Esophagus squamous epithelium (tissue), 5 donors: ENCODE measurements around the gene ERC1. TPM values are rescaled to one million over a fixed set of nuclear protein-coding genes. Genes with fewer than 3 reads are reported as not detected.

Experiments used
- DNase-seq: peaks from one replicate; lab custom pipeline; 2025; lab: John Stamatoyannopoulos, UW
- H3K27ac ChIP-seq, 4 donors: fragments of 200-600 bp; sonication (generic); one replicate each; pipeline ENCODE4 v1.5.1; 2016 to 2019; ENCODE audit warnings: mild to moderate bottlenecking in 1 of 4
- H3K27me3 ChIP-seq, 4 donors: fragments of 200-600 bp; sonication (generic); 1 replicate in 3 of 4; 2 replicates in 1 of 4; pipeline versions ENCODE4 v1.5.1 to v1.6.0; 2017 to 2021; ENCODE audit warnings: antibody characterized with exemption in 1 of 4
- H3K36me3 ChIP-seq, 3 donors: fragments of 200-600 bp; sonication (generic); one replicate each; pipeline ENCODE4 v1.5.1; 2016 to 2019
- H3K4me1 ChIP-seq, 3 donors: fragments of 200-600 bp; sonication (generic); one replicate each; pipeline ENCODE4 v1.5.1; 2017 to 2019
- H3K4me3 ChIP-seq, 4 donors: fragments of 200-600 bp; sonication (generic); 1 replicate in 3 of 4; 2 replicates in 1 of 4; pipeline ENCODE4 v1.5.1; 2016 to 2019; ENCODE audit warnings: mild to moderate bottlenecking in 2 of 4, moderate library complexity in 1 of 4
- H3K9me3 ChIP-seq, 3 donors: fragments of 200-600 bp; sonication (generic); one replicate each; pipeline ENCODE4 v1.5.1; 2016 to 2019
- CTCF ChIP-seq, 6 experiments: fragments of 450-650 bp in 4 of 6; fragments of 200-600 bp in 2 of 6; sonication (generic) in 2 of 6; IDR thresholded peaks; one replicate each; pipeline ENCODE4 v1.5.1; 2016 to 2019; ENCODE audit warnings: antibody characterized with exemption in 6 of 6, mild to moderate bottlenecking in 4 of 6, moderate library complexity in 4 of 6
- POLR2A ChIP-seq, 4 donors: fragments of 450-650 bp; IDR thresholded peaks; one replicate each; pipeline ENCODE4 v1.6.1; 2017; ENCODE audit warnings: antibody characterized with exemption in 4 of 4, mild to moderate bottlenecking in 4 of 4, moderate library complexity in 3 of 4
- WGBS, 2 donors: methylation state at CpG; one replicate each; pipeline ENCODE4 v1.1.5; 2018; 5-methylcytosine and 5-hydroxymethylcytosine counted together
- intact Hi-C: fragments of 100-400 bp; cut with DNase I; formaldehyde crosslinking; loops from one replicate; pipeline ENCODE4 v1.15.0; 2022
- total RNA-seq, 4 donors: library from RNA; depleted of rRNA; stranded (reverse); fragments of >200 nt; gene quantifications; one replicate each; pipeline ENCODE4 v1.1.0, GENCODE V29; 2016
- donor health status: DM: yes; HTN: yes; CAD: no.

Gene ERC1
- total RNA-seq, 4 donors from 2014 or later = 19.0 to 50.7 (median 37.5) TPM

- Histone ChIP-seq H3K27me3 (no peaks in the 10 kb centered on the region), H3K27ac (no peak overlapping the region), H3K4me1 (peaks cover 0 to 28% (median 0%) of the 10 kb centered on the region in 3 donors), H3K9me3 (no peaks in the 10 kb centered on the region), H3K4me3 (no peak overlapping the region), H3K36me3 (no peaks in the 10 kb centered on the region)
- DNase-seq = no peak
- 69 to 75% methylated on average over 11 of the region's 14 CpGs for WGBS, 2 donors
- TF ChIP-seq CTCF (IDR thresholded peaks at IDR 0.05) (no peak), POLR2A (IDR thresholded peaks at IDR 0.05) (no peak)
- intact Hi-C loops = no loop called here
Observed at GRCh38 chr12:1504895-1505311, 513.9 kb downstream of the ERC1 start.

- WGBS, 2 donors = 79 to 96% methylated on average over 8 to 10 of the region's 10 CpGs
- Histone ChIP-seq H3K36me3 (no peaks in the 10 kb centered on the region), H3K4me1 (peaks cover 0 to 22% (median 0%) of the 10 kb centered on the region in 3 donors), H3K27ac (no peak overlapping the region), H3K4me3 (no peak overlapping the region), H3K9me3 (no peaks in the 10 kb centered on the region), H3K27me3 (no peaks in the 10 kb centered on the region)
- intact Hi-C loops = no loop called here
- no peak for DNase-seq
- TF ChIP-seq POLR2A (IDR thresholded peaks at IDR 0.05) (no peak), CTCF (IDR thresholded peaks at IDR 0.05) (no peak)
Observed at GRCh38 chr12:1505576-1505975, 514.6 kb downstream of the ERC1 start.

- TF ChIP-seq CTCF (IDR thresholded peaks at IDR 0.05) (no peak), POLR2A (IDR thresholded peaks at IDR 0.05) (no peak)
- DNase-seq = no peak
- Histone ChIP-seq H3K9me3 (no peaks in the 10 kb centered on the region), H3K4me1 (peaks cover 0 to 13% (median 0%) of the 10 kb centered on the region in 3 donors), H3K27me3 (no peaks in the 10 kb centered on the region), H3K27ac (no peak overlapping the region), H3K36me3 (no peaks in the 10 kb centered on the region), H3K4me3 (no peak overlapping the region)
- WGBS, 2 donors = 83 to 91% methylated on average over 3 to 7 of the region's 7 CpGs
- intact Hi-C loops = no loop called here
Observed at GRCh38 chr12:1507308-1507707, 516.3 kb downstream of the ERC1 start.

GRCh38 chr12:1509413-1510052 lies 518.5 kb downstream of the ERC1 start:
- Histone ChIP-seq H3K4me1 (no peaks in the 10 kb centered on the region), H3K27me3 (no peaks in the 10 kb centered on the region), H3K36me3 (no peaks in the 10 kb centered on the region), H3K9me3 (no peaks in the 10 kb centered on the region), H3K4me3 (no peak overlapping the region), H3K27ac (no peak overlapping the region)
- 84 to 89% methylated on average over 5 to 6 of the region's 14 CpGs for WGBS, 2 donors
- no peak for TF ChIP-seq POLR2A (IDR thresholded peaks at IDR 0.05)
- TF ChIP-seq CTCF (IDR thresholded peaks at IDR 0.05) = no peak
- intact Hi-C loops = no loop called here
- DNase-seq = no peak

GRCh38 chr12:1510056-1510812 lies 519.2 kb downstream of the ERC1 start:
- H3K4me3 ChIP-seq = no peak overlapping the region
- no peaks in the 10 kb centered on the region for H3K27me3 ChIP-seq
- no peaks in the 10 kb centered on the region for H3K9me3 ChIP-seq
- 70 to 82% methylated on average over 8 to 9 of the region's 10 CpGs for WGBS, 2 donors
- H3K4me1 ChIP-seq = no peaks in the 10 kb centered on the region
- intact Hi-C loops = no loop called here
- TF ChIP-seq CTCF (IDR thresholded peaks at IDR 0.05) (no peak), POLR2A (IDR thresholded peaks at IDR 0.05) (no peak)
- no peak for DNase-seq
- H3K27ac ChIP-seq = no peak overlapping the region
- no peaks in the 10 kb centered on the region for H3K36me3 ChIP-seq
